ENCODE measurements around the gene IL11.

DNA sequence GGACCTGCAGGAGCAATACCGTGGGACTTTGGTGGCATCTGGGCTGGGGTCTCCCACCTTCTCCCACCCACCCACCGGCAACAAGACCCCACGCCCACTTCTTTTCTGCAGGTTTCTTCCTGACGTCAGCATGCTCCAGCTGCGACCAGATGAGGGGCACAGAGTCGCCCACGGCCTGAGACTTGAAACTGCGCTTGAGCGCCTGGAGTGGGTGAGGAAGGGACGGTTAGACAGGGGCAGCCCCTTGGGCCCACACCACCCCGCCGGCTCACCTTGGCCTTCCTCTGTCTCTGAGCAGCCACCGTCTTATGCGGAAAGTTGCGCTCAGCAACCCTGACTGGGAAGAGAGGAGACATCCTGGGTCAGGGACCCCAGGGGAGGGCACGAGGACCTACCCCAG, 9.4 kb downstream of the IL11 start:
- no peak for TF ChIP-seq EZH2phosphoT487 (IDR thresholded peaks at IDR 0.05; ENCODE audit: insufficient read depth, low read depth)
- TF ChIP-seq EZH2 (IDR thresholded peaks at IDR 0.05; ENCODE audit: insufficient read depth, poor library complexity, severe bottlenecking): no peak
